ENCODE measurements around the gene PARD3B. TPM values are rescaled to one million over a fixed set of nuclear protein-coding genes. Genes with fewer than 3 reads are reported as not detected.

Gene PARD3B
- total and polyA plus RNA-seq, 2 of the 4 experiments (the other 2 are of a cell fraction), result 3.3 to 15.6 TPM

- no peak overlapping the region for H3K23ac ChIP-seq (ENCODE audit: low read depth, low read length)
- H2AK5ac ChIP-seq (ENCODE audit: low read depth, low read length), result no peak overlapping the region
- no CpG with 5 or more reads among the region's 4 CpGs for WGBS, 2 experiments (ENCODE audit: extremely low coverage in 2 of 2, insufficient read length in 1 of 2)
- BruUV-seq (replicated peaks), result no TSS peak
- TF ChIP-seq BHLHE40 (IDR thresholded peaks at IDR 0.05; ENCODE audit: low read depth, low read length) (no peak), RAD21 (IDR thresholded peaks at IDR 0.05; ENCODE audit: low read length) (no peak), CHD1 (IDR thresholded peaks at IDR 0.05; ENCODE audit: low read depth, low read length) (no peak), FOS (IDR thresholded peaks at IDR 0.05; ENCODE audit: low read depth, low read length) (no peak), MAZ (IDR thresholded peaks at IDR 0.05; ENCODE audit: borderline replicate concordance, low read depth, low read length) (no peak), SMC3 (IDR thresholded peaks at IDR 0.05; ENCODE audit: low read depth, low read length) (no peak), MAFK (IDR thresholded peaks at IDR 0.05; ENCODE audit: low read depth, low read length) (no peak), CEBPB (IDR thresholded peaks at IDR 0.05; ENCODE audit: low read depth, low read length) (no peak), RCOR1 (IDR thresholded peaks at IDR 0.05; ENCODE audit: insufficient replicate concordance, low read length) (no peak), USF2 (IDR thresholded peaks at IDR 0.05; ENCODE audit: low read depth, low read length) (no peak), MXI1 (IDR thresholded peaks at IDR 0.05; ENCODE audit: borderline replicate concordance, low read depth, low read length) (no peak), RFX5 (IDR thresholded peaks at IDR 0.05; ENCODE audit: low read depth, low read length) (no peak)
- no peaks in the 10 kb centered on the region for H3K27me3 ChIP-seq (ENCODE audit: control insufficient read depth, insufficient read depth, low read length)
- dilution Hi-C loops (cut with HindIII; ENCODE audit: low sequenced_read_pairs, unreplicated experiment) (no loop called here), intact Hi-C loops (cut with micrococcal nuclease) (no loop called here), in situ Hi-C loops (cut with MboI; ENCODE audit: low sequenced_read_pairs) (no loop called here)
- ChIA-PET POLR2A (ENCODE audit: unreplicated experiment) (no interaction called here), CTCF (no interaction called here)
- peaks cover 8% of the 10 kb centered on the region for H4K20me1 ChIP-seq (ENCODE audit: insufficient read depth, low read length)
- H2BK120ac ChIP-seq (ENCODE audit: low read depth, low read length), result no peak overlapping the region
- peaks cover 8% of the 10 kb centered on the region for H3K9me1 ChIP-seq (ENCODE audit: insufficient read depth, low read length)
- no peak overlapping the region for H2BK15ac ChIP-seq (ENCODE audit: low read depth, low read length)
- no peak overlapping the region for H2BK5ac ChIP-seq (ENCODE audit: low read depth, low read length, poor library complexity, severe bottlenecking)
- no peak overlapping the region for H3K9ac ChIP-seq (ENCODE audit: low read depth, low read length)
- ATAC-seq (ENCODE audit: low read depth) (no peak), DNase-seq (no peak)
- H4K91ac ChIP-seq (ENCODE audit: insufficient read depth, low read depth, low read length), result no peak overlapping the region
- no peak overlapping the region for H3K27ac ChIP-seq (ENCODE audit: insufficient read depth, low read length)
- H3K18ac ChIP-seq (ENCODE audit: low read depth, low read length), result no peak overlapping the region
- no peak overlapping the region for H3K4ac ChIP-seq (ENCODE audit: low read depth, low read length)
- H2AK9ac ChIP-seq (replicated peaks; ENCODE audit: low read depth, low read length, poor library complexity), result no peak overlapping the region
- no peak overlapping the region for H3K14ac ChIP-seq (replicated peaks; ENCODE audit: low read depth, low read length)
- no peak overlapping the region for H3K56ac ChIP-seq (ENCODE audit: extremely low read depth, insufficient read depth, low read length)
- H3K4me2 ChIP-seq (ENCODE audit: low read depth, low read length), result no peak overlapping the region
- no peaks in the 10 kb centered on the region for H3K36me3 ChIP-seq (ENCODE audit: control insufficient read depth, insufficient read depth, low read length)
- H3K4me1 ChIP-seq (ENCODE audit: control insufficient read depth, insufficient read depth, low read length), result peaks cover 4% of the 10 kb centered on the region
- H3K79me1 ChIP-seq (ENCODE audit: low read depth in 1 of 2, low read length in 2 of 2), result peaks cover 21 to 44% of the 10 kb centered on the region in 2 experiments
- no peak overlapping the region for H3K4me3 ChIP-seq (ENCODE audit: insufficient read depth, low read depth, low read length)
- no peaks in the 10 kb centered on the region for H3K9me3 ChIP-seq (ENCODE audit: control insufficient read depth, insufficient read depth, low read length)
- no peak overlapping the region for H4K5ac ChIP-seq (ENCODE audit: low read depth, low read length)
- no peak overlapping the region for H2BK20ac ChIP-seq (ENCODE audit: low read depth, low read length)
- no peak overlapping the region for H4K8ac ChIP-seq (ENCODE audit: low read depth in 2 of 2, low read length in 2 of 2)
- no peak overlapping the region for H2AFZ ChIP-seq (replicated peaks; ENCODE audit: low read length, poor library complexity)
Observed at GRCh38 chr2:204638471-204639194, 93.4 kb downstream of the PARD3B start.
